Esophagus squamous epithelium (tissue), 5 donors: ENCODE data around the gene IL11. TPM values are rescaled to one million over a fixed set of nuclear protein-coding genes. Genes with fewer than 3 reads are reported as not detected.

Experiments
- DNase-seq: peaks from one replicate; lab custom pipeline; 2025; lab: John Stamatoyannopoulos, UW
- H3K27ac ChIP-seq, 4 donors: fragments of 200-600 bp; sonication (generic); one replicate each; pipeline ENCODE4 v1.5.1; 2016 to 2019; ENCODE audit warnings: mild to moderate bottlenecking in 1 of 4
- H3K27me3 ChIP-seq, 4 donors: fragments of 200-600 bp; sonication (generic); 1 replicate in 3 of 4; 2 replicates in 1 of 4; pipeline versions ENCODE4 v1.5.1 to v1.6.0; 2017 to 2021; ENCODE audit warnings: antibody characterized with exemption in 1 of 4
- H3K36me3 ChIP-seq, 3 donors: fragments of 200-600 bp; sonication (generic); one replicate each; pipeline ENCODE4 v1.5.1; 2016 to 2019
- H3K4me1 ChIP-seq, 3 donors: fragments of 200-600 bp; sonication (generic); one replicate each; pipeline ENCODE4 v1.5.1; 2017 to 2019
- H3K4me3 ChIP-seq, 4 donors: fragments of 200-600 bp; sonication (generic); 1 replicate in 3 of 4; 2 replicates in 1 of 4; pipeline ENCODE4 v1.5.1; 2016 to 2019; ENCODE audit warnings: mild to moderate bottlenecking in 2 of 4, moderate library complexity in 1 of 4
- H3K9me3 ChIP-seq, 3 donors: fragments of 200-600 bp; sonication (generic); one replicate each; pipeline ENCODE4 v1.5.1; 2016 to 2019
- CTCF ChIP-seq, 6 experiments: fragments of 450-650 bp in 4 of 6; fragments of 200-600 bp in 2 of 6; sonication (generic) in 2 of 6; IDR thresholded peaks; one replicate each; pipeline ENCODE4 v1.5.1; 2016 to 2019; ENCODE audit warnings: antibody characterized with exemption in 6 of 6, mild to moderate bottlenecking in 4 of 6, moderate library complexity in 4 of 6
- POLR2A ChIP-seq, 4 donors: fragments of 450-650 bp; IDR thresholded peaks; one replicate each; pipeline ENCODE4 v1.6.1; 2017; ENCODE audit warnings: antibody characterized with exemption in 4 of 4, mild to moderate bottlenecking in 4 of 4, moderate library complexity in 3 of 4
- WGBS, 2 donors: methylation state at CpG; one replicate each; pipeline ENCODE4 v1.1.5; 2018; 5-methylcytosine and 5-hydroxymethylcytosine counted together
- intact Hi-C: fragments of 100-400 bp; cut with DNase I; formaldehyde crosslinking; loops from one replicate; pipeline ENCODE4 v1.15.0; 2022
- total RNA-seq, 4 donors: library from RNA; depleted of rRNA; stranded (reverse); fragments of >200 nt; gene quantifications; one replicate each; pipeline ENCODE4 v1.1.0, GENCODE V29; 2016
- donor health status: DM: yes; HTN: yes; CAD: no.

Gene IL11
- total RNA-seq, 4 donors from 2014 or later, result not detected

GRCh38 chr19:55398200-55398925, 28.1 kb upstream of the IL11 start:
- Histone ChIP-seq H3K9me3 (no peaks in the 10 kb centered on the region), H3K27ac (no peak overlapping the region), H3K4me3 (no peak overlapping the region), H3K36me3 (peaks cover 18 to 35% (median 19%) of the 10 kb centered on the region in 3 donors), H3K4me1 (peaks cover 14 to 54% (median 25%) of the 10 kb centered on the region in 3 donors), H3K27me3 (no peaks in the 10 kb centered on the region)
- TF ChIP-seq CTCF (IDR thresholded peaks at IDR 0.05), result no peak
- no peak for TF ChIP-seq POLR2A (IDR thresholded peaks at IDR 0.05)
- intact Hi-C loops, result no loop called here
- WGBS, 2 donors, result 56 to 69% methylated on average over 10 to 11 of the region's 12 CpGs
- no peak for DNase-seq

GRCh38 chr19:55392820-55393761, 22.8 kb upstream of the IL11 start:
- intact Hi-C loops, result no loop called here
- H3K4me1 ChIP-seq, result peaks cover 8 to 52% (median 32%) of the 10 kb centered on the region in 3 donors
- no peak for DNase-seq
- H3K36me3 ChIP-seq, result peaks cover 1 to 34% (median 17%) of the 10 kb centered on the region in 3 donors
- no peaks in the 10 kb centered on the region for H3K9me3 ChIP-seq
- no peak overlapping the region for H3K4me3 ChIP-seq
- TF ChIP-seq CTCF (IDR thresholded peaks at IDR 0.05), result no peak
- TF ChIP-seq POLR2A (IDR thresholded peaks at IDR 0.05), result no peak
- 66 to 70% methylated on average over 16 to 18 of the region's 18 CpGs for WGBS, 2 donors
- no peak overlapping the region for H3K27ac ChIP-seq
- no peaks in the 10 kb centered on the region for H3K27me3 ChIP-seq

DNA sequence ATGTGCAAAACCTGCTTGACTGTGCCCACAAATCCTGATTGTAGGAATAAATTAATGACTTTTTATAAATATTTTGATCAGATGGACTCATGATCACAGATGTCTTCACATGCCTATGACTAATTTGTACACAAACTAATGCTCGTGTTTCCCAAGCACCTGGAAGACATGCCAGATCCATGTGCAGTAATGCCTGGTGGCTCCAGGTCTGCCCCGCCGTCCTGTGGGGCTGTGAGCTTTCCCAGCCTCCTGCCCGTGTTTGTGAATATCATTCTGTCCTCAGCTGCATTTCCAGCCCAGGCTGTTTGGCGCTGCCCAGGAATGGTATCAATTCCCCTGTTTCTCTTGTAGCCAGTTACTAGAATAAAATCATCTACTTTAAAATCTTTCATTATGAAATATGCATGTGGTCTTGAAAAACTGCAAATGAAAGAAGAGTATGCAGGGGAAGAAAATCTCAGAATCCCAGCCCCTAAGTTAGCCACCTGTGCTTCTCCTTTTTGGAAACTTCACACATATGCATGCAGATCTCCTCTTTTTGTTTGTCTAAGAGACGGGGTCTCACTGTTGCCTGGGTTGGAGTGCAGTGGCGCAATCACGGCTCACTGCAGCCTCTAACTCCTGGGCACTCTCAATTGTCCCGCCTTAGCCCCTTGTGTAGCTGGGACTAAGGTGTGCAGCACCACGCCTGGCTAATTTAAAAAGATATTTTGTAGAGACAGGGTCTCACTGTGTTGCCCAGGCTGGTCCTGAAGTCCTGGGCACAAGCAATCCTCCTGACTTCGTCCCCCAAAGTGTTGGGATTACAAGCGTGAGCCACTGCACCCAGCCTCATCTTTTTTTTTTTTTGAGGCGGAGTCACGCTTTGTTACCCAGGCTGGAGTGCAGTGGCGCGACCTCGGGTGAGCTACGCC, 21.7 kb upstream of the IL11 start:
- 63 to 65% methylated on average over 11 to 18 of the region's 18 CpGs for WGBS, 2 donors
- DNase-seq, result no peak
- H3K36me3 ChIP-seq, result peaks cover 6 to 45% (median 22%) of the 10 kb centered on the region in 3 donors
- peak overlapping the region in 3 of 4 donors; percentile 7 to 33 (median 25) for H3K27ac ChIP-seq
- no peaks in the 10 kb centered on the region for H3K9me3 ChIP-seq
- no peak overlapping the region for H3K4me3 ChIP-seq
- H3K27me3 ChIP-seq, result no peaks in the 10 kb centered on the region
- intact Hi-C loops, result no loop called here
- TF ChIP-seq CTCF (IDR thresholded peaks at IDR 0.05), result no peak
- TF ChIP-seq POLR2A (IDR thresholded peaks at IDR 0.05), result no peak
- peaks cover 19 to 59% (median 43%) of the 10 kb centered on the region in 3 donors for H3K4me1 ChIP-seq

DNA sequence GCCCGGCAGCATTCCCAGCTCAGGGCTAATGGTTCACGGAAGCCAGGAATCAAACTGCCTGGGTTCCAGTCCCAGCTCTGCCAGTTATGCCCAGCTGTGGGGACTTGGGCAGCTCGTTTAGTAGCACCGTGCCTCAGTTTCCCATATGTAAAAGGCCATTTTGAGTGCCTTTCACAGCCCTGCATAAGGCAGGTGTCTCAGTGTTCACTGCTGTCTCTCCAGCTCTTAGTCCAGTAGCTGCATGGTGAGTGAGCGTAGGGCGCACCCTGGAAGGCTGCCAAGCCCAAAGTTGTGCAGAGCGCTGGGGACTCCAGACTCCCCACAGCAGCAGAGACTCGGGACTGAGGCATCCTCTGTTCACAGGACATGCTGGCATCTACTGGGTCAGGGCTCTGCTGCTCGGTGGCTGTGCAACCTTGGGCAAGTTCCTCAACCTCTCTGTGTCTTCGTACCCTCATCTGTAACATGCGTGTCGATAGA, 21.0 kb upstream of the IL11 start:
- no peak for DNase-seq
- no peaks in the 10 kb centered on the region for H3K27me3 ChIP-seq
- no peak overlapping the region for H3K4me3 ChIP-seq
- H3K9me3 ChIP-seq, result no peaks in the 10 kb centered on the region
- H3K4me1 ChIP-seq, result peaks cover 23 to 66% (median 46%) of the 10 kb centered on the region in 3 donors
- no peak for TF ChIP-seq POLR2A (IDR thresholded peaks at IDR 0.05)
- no peak for TF ChIP-seq CTCF (IDR thresholded peaks at IDR 0.05)
- intact Hi-C loops, result no loop called here
- peaks cover 6 to 52% (median 22%) of the 10 kb centered on the region in 3 donors for H3K36me3 ChIP-seq
- 45 to 71% methylated on average over 7 of the region's 12 CpGs for WGBS, 2 donors
- H3K27ac ChIP-seq, result peak overlapping the region in 3 of 4 donors; percentile 7 to 33 (median 25)
